ENCODE data around the gene IQCE. TPM values are rescaled to one million over a fixed set of nuclear protein-coding genes. Genes with fewer than 3 reads are reported as not detected.

The IQCE gene
- total RNA-seq, 1 experiment from 2014 or later, result 94.8 TPM

GRCh38 chr7:2649139-2649838 is 90.5 kb downstream of the IQCE start:
- no peak overlapping the region for H3K4me3 Mint-ChIP-seq (ENCODE audit: low read depth, unreplicated experiment)
- H3K27me3 Mint-ChIP-seq (ENCODE audit: unreplicated experiment), result no peaks in the 10 kb centered on the region
- H3K27ac Mint-ChIP-seq (ENCODE audit: unreplicated experiment), result no peak overlapping the region
- intact Hi-C loops (cut with micrococcal nuclease; ENCODE audit: unreplicated experiment), result no loop called here
- H3K4me1 Mint-ChIP-seq (ENCODE audit: low read depth, unreplicated experiment), result no peaks in the 10 kb centered on the region
- H3K36me3 Mint-ChIP-seq (ENCODE audit: insufficient read depth, unreplicated experiment), result peaks cover 48% of the 10 kb centered on the region
- H3K9me3 Mint-ChIP-seq (ENCODE audit: low read depth, unreplicated experiment), result no peaks in the 10 kb centered on the region
- BruUV-seq (replicated peaks), result no TSS peak
- TF ChIP-seq, protein P1, sequence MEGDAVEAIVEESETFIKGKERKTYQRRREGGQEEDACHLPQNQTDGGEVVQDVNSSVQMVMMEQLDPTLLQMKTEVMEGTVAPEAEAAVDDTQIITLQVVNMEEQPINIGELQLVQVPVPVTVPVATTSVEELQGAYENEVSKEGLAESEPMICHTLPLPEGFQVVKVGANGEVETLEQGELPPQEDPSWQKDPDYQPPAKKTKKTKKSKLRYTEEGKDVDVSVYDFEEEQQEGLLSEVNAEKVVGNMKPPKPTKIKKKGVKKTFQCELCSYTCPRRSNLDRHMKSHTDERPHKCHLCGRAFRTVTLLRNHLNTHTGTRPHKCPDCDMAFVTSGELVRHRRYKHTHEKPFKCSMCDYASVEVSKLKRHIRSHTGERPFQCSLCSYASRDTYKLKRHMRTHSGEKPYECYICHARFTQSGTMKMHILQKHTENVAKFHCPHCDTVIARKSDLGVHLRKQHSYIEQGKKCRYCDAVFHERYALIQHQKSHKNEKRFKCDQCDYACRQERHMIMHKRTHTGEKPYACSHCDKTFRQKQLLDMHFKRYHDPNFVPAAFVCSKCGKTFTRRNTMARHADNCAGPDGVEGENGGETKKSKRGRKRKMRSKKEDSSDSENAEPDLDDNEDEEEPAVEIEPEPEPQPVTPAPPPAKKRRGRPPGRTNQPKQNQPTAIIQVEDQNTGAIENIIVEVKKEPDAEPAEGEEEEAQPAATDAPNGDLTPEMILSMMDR (IDR thresholded peaks at IDR 0.05; ENCODE audit: unreplicated experiment), result no peak
- CTCF ChIA-PET, result no interaction called here
- no peak for DNase-seq

- TF ChIP-seq, protein P1 (IDR thresholded peaks at IDR 0.05; ENCODE audit: unreplicated experiment), result no peak
- intact Hi-C loops (cut with micrococcal nuclease; ENCODE audit: unreplicated experiment), result no loop called here
- Mint-ChIP-seq H3K27ac (ENCODE audit: unreplicated experiment) (no peak overlapping the region), H3K4me3 (ENCODE audit: low read depth, unreplicated experiment) (no peak overlapping the region), H3K36me3 (ENCODE audit: insufficient read depth, unreplicated experiment) (peaks cover 51% of the 10 kb centered on the region), H3K27me3 (ENCODE audit: unreplicated experiment) (no peaks in the 10 kb centered on the region), H3K9me3 (ENCODE audit: low read depth, unreplicated experiment) (no peaks in the 10 kb centered on the region), H3K4me1 (ENCODE audit: low read depth, unreplicated experiment) (no peaks in the 10 kb centered on the region)
- CTCF ChIA-PET, result no interaction called here
- DNase-seq, result no peak
- BruUV-seq (replicated peaks), result no TSS peak
Observed at GRCh38 chr7:2649991-2650390, 91.2 kb downstream of the IQCE start.

- no peaks in the 10 kb centered on the region for H3K27me3 Mint-ChIP-seq (ENCODE audit: unreplicated experiment)
- DNase-seq, result no peak
- no peaks in the 10 kb centered on the region for H3K9me3 Mint-ChIP-seq (ENCODE audit: low read depth, unreplicated experiment)
- TF ChIP-seq, protein P1 (IDR thresholded peaks at IDR 0.05; ENCODE audit: unreplicated experiment), result no peak
- intact Hi-C loops (cut with micrococcal nuclease; ENCODE audit: unreplicated experiment), result no loop called here
- H3K4me3 Mint-ChIP-seq (ENCODE audit: low read depth, unreplicated experiment), result no peak overlapping the region
- peaks cover 55% of the 10 kb centered on the region for H3K36me3 Mint-ChIP-seq (ENCODE audit: insufficient read depth, unreplicated experiment)
- CTCF ChIA-PET, result interaction anchor here (1.0 kb wide), 1 partner anchor 10 kb away, joined by 5 read pairs; no protein-coding TSS in a partner anchor
- no peaks in the 10 kb centered on the region for H3K4me1 Mint-ChIP-seq (ENCODE audit: low read depth, unreplicated experiment)
- H3K27ac Mint-ChIP-seq (ENCODE audit: unreplicated experiment), result no peak overlapping the region
- BruUV-seq (replicated peaks), result no TSS peak
Observed at GRCh38 chr7:2650451-2650850, 91.7 kb downstream of the IQCE start.

DNA sequence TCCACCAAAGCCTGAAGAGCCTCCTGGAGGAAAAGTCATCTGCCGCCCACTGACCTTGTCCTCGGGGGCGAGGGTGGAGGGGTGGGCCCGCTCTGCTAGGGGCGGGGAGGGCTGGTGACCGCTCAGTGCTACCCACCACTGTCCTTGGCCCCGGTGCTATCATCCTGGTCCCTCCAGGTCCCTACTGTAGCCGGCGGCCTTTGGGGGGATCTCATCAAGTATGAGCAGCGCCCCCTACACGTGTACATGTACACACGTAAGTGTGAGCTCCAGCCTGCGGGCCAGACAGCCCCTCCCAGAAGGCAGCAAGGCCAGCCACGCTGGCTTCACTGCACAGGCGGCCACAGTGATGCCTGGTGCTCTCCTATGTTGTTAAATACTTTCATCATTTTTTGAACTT is 92.6 kb downstream of the IQCE start:
- no TSS peak for BruUV-seq (replicated peaks)
- H3K4me3 Mint-ChIP-seq (ENCODE audit: low read depth, unreplicated experiment), result no peak overlapping the region
- CTCF ChIA-PET, result interaction anchor here (1.0 kb wide), 1 partner anchor 11 kb away, joined by 5 read pairs; no protein-coding TSS in a partner anchor

More for the DNA sequence above, 92.6 kb downstream of the IQCE start:
- TF ChIP-seq, protein P1 (IDR thresholded peaks at IDR 0.05; ENCODE audit: unreplicated experiment), result no peak
- intact Hi-C loops (cut with micrococcal nuclease; ENCODE audit: unreplicated experiment), result no loop called here
- no peaks in the 10 kb centered on the region for H3K9me3 Mint-ChIP-seq (ENCODE audit: low read depth, unreplicated experiment)
- no peak overlapping the region for H3K27ac Mint-ChIP-seq (ENCODE audit: unreplicated experiment)
- no peak for DNase-seq
- no peaks in the 10 kb centered on the region for H3K4me1 Mint-ChIP-seq (ENCODE audit: low read depth, unreplicated experiment)
- H3K36me3 Mint-ChIP-seq (ENCODE audit: insufficient read depth, unreplicated experiment), result peaks cover 55% of the 10 kb centered on the region
- H3K27me3 Mint-ChIP-seq (ENCODE audit: unreplicated experiment), result no peaks in the 10 kb centered on the region

Data from Calu3 (cell line).